Lower leg skin (tissue), 3 donors: ENCODE measurements around the gene CREBBP.

Source experiments
- POLR2A ChIP-seq, 2 donors: fragments of 450-650 bp; IDR thresholded peaks; one replicate each; pipeline ENCODE4 v1.6.1; 2016 to 2017; ENCODE audit warnings: antibody characterized with exemption in 2 of 2, mild to moderate bottlenecking in 1 of 2, moderate library complexity in 1 of 2
- TF ChIP-seq, protein P1 (sequence below), 3 donors: fragments of 450-650 bp; IDR thresholded peaks; one replicate each; pipeline ENCODE4 v1.5.1; 2016; ENCODE audit warnings: antibody characterized with exemption in 3 of 3, mild to moderate bottlenecking in 3 of 3, moderate library complexity in 2 of 3

DNA sequence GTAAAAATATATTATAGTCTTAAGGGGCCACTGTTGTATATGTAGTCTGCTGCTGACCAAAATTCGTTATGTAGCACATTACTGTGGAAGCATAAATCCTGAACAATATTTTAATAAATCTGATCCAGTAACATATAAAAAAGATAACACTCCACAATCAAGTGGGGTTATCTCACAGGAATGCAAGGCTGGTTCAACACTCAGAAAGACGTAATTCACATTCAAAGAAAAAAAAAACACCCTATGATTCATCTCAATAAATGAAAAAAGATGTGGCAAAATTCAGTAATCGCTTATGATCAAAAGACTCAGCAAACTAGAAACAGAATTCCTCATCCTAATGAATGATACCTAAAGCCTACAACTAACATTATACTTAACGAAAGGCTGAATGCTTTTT, 47.8 kb downstream of the CREBBP start:
- TF ChIP-seq, protein P1, sequence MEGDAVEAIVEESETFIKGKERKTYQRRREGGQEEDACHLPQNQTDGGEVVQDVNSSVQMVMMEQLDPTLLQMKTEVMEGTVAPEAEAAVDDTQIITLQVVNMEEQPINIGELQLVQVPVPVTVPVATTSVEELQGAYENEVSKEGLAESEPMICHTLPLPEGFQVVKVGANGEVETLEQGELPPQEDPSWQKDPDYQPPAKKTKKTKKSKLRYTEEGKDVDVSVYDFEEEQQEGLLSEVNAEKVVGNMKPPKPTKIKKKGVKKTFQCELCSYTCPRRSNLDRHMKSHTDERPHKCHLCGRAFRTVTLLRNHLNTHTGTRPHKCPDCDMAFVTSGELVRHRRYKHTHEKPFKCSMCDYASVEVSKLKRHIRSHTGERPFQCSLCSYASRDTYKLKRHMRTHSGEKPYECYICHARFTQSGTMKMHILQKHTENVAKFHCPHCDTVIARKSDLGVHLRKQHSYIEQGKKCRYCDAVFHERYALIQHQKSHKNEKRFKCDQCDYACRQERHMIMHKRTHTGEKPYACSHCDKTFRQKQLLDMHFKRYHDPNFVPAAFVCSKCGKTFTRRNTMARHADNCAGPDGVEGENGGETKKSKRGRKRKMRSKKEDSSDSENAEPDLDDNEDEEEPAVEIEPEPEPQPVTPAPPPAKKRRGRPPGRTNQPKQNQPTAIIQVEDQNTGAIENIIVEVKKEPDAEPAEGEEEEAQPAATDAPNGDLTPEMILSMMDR (IDR thresholded peaks at IDR 0.05) = no peak
- TF ChIP-seq POLR2A (IDR thresholded peaks at IDR 0.05) = no peak
